ENCODE results near the gene DIPK1A. TPM values are rescaled to one million over a fixed set of nuclear protein-coding genes. Genes with fewer than 3 reads are reported as not detected.
A peak's percentile ranks its signal among the peaks of the same experiment; 100 is the strongest.

The DIPK1A gene
- total and polyA plus RNA-seq, 12 donors: 0.91 to 10.2 (median 3.0) TPM

DNA sequence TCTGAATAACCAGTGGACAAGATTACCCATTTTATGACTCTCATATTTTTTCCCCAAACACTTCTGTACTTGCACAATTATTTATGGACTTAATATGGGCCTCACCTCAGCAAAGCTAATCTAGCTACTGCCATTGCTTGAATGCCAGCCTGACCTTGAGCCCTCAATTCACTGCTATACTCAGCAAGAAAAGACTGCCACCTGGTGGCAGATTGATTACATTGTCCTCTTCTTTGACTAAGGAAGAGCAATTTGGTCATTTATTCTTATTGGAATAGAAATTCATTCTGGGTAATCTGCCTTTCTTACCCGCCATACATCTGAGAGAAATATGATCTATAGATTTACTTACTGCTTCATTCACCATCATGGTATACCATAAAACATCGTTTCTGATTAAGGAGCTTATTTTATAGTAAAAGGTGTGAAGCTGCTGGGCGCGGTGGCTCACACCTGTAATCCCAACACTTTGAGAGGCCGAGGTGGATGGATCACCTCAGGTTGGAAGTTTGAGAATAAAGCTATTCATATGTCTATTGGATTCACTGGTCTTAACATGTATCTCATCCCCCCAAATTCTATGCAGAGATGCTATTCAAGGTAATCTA is 32.9 kb upstream of the DIPK1A start:
- DNase-seq: peak; percentile 77 to 93 (median 85)
- TF ChIP-seq POLR2A (IDR thresholded peaks at IDR 0.05) (no peak), CTCF (IDR thresholded peaks at IDR 0.05) (peak; percentile 81 to 95 (median 90))
- WGBS, 4 donors: 56 to 61% (median 59%) methylated on average over 5 of the region's 5 CpGs

GRCh38 chr1:92993581-92993980 is 32.3 kb upstream of the DIPK1A start:
- H3K9me3 ChIP-seq (replicated peaks in 1 of 3): no peaks in the 10 kb centered on the region
- H3K4me1 ChIP-seq (replicated peaks in 1 of 2): no peaks in the 10 kb centered on the region
- DNase-seq: no peak
- no peak overlapping the region for H3K4me3 ChIP-seq
- TF ChIP-seq POLR2A (IDR thresholded peaks at IDR 0.05) (no peak), CTCF (IDR thresholded peaks at IDR 0.05) (no peak)
- no peaks in the 10 kb centered on the region for H3K27me3 ChIP-seq
- H3K27ac ChIP-seq: no peak overlapping the region
- WGBS, 4 donors: 92 to 100% (median 100%) methylated on average over 1 of the region's 1 CpG
- intact Hi-C loops (cut with DNase I): loop anchor here in 1 of 2 donors (5.0 kb wide), 1 partner anchor 136 kb away; no protein-coding TSS in a partner anchor
- H3K36me3 ChIP-seq (replicated peaks in 1 of 2): no peaks in the 10 kb centered on the region

More for the DNA sequence above, 32.9 kb upstream of the DIPK1A start:
- H3K4me1 ChIP-seq (replicated peaks in 1 of 2): no peaks in the 10 kb centered on the region
- no peak overlapping the region for H3K27ac ChIP-seq
- no peak overlapping the region for H3K4me3 ChIP-seq
- H3K9me3 ChIP-seq (replicated peaks in 1 of 3): no peaks in the 10 kb centered on the region
- intact Hi-C loops (cut with DNase I): loop anchor here in 1 of 2 donors (5.0 kb wide), 1 partner anchor 137 kb away; no protein-coding TSS in a partner anchor
- H3K36me3 ChIP-seq (replicated peaks in 1 of 2): no peaks in the 10 kb centered on the region
- no peaks in the 10 kb centered on the region for H3K27me3 ChIP-seq

- Histone ChIP-seq H3K4me3 (no peak overlapping the region), H3K36me3 (replicated peaks in 1 of 2) (no peaks in the 10 kb centered on the region), H3K4me1 (replicated peaks in 1 of 2) (no peaks in the 10 kb centered on the region), H3K27me3 (no peaks in the 10 kb centered on the region), H3K9me3 (replicated peaks in 1 of 3) (no peaks in the 10 kb centered on the region), H3K27ac (no peak overlapping the region)
- intact Hi-C loops (cut with DNase I): loop anchor here in 1 of 2 donors (5.0 kb wide), 1 partner anchor 136 kb away; no protein-coding TSS in a partner anchor
- no peak for DNase-seq
- TF ChIP-seq CTCF (IDR thresholded peaks at IDR 0.05): no peak
- no peak for TF ChIP-seq POLR2A (IDR thresholded peaks at IDR 0.05)
- WGBS, 4 donors: 82 to 90% (median 85%) methylated on average over 1 of the region's 1 CpG
These were observed 31.6 kb upstream of the DIPK1A start for GRCh38 chr1:92992877-92993276.

- Histone ChIP-seq H3K9me3 (replicated peaks in 1 of 3) (no peaks in the 10 kb centered on the region), H3K4me1 (replicated peaks in 1 of 2) (no peaks in the 10 kb centered on the region), H3K27ac (no peak overlapping the region), H3K27me3 (no peaks in the 10 kb centered on the region), H3K36me3 (replicated peaks in 1 of 2) (no peaks in the 10 kb centered on the region), H3K4me3 (no peak overlapping the region)
- DNase-seq: no peak
- TF ChIP-seq CTCF (IDR thresholded peaks at IDR 0.05) (no peak), POLR2A (IDR thresholded peaks at IDR 0.05) (no peak)
- intact Hi-C loops (cut with DNase I): loop anchor here in 1 of 2 donors (5.0 kb wide), 1 partner anchor 135 kb away; no protein-coding TSS in a partner anchor
These were observed 30.8 kb upstream of the DIPK1A start for GRCh38 chr1:92992054-92992453.

Measured in adrenal gland (tissue), 12 donors.